ENCODE data around the gene GALNT9.
"Not testable (repeated sequence)": the region's sequence is repeated elsewhere in the genome, so short reads cannot be mapped to it uniquely, and the experiment has no call there.

Gene GALNT9

GRCh38 chr12:132264086-132265010 is 65.0 kb downstream of the GALNT9 start:
- DNase-seq (ENCODE audit: low spot score) = no peak

- DNase-seq (ENCODE audit: low spot score) = no peak
Observed at GRCh38 chr12:132263451-132264049, 65.8 kb downstream of the GALNT9 start.

GRCh38 chr12:132263061-132263360 is 66.4 kb downstream of the GALNT9 start:
- no peak for DNase-seq (ENCODE audit: low spot score)

GRCh38 chr12:132262256-132263060 is 66.9 kb downstream of the GALNT9 start:
- DNase-seq (ENCODE audit: low spot score) = no peak

- DNase-seq (ENCODE audit: low spot score) = no peak
Observed at GRCh38 chr12:132261328-132262138, 67.9 kb downstream of the GALNT9 start.

GRCh38 chr12:132260721-132261120 is 68.7 kb downstream of the GALNT9 start:
- DNase-seq (ENCODE audit: low spot score) = no peak

GRCh38 chr12:132259872-132260695 is 69.3 kb downstream of the GALNT9 start:
- no peak for DNase-seq (ENCODE audit: low spot score)

GRCh38 chr12:132259364-132259871 is 70.0 kb downstream of the GALNT9 start:
- DNase-seq (ENCODE audit: low spot score) = no peak

GRCh38 chr12:132258543-132258942 is 70.8 kb downstream of the GALNT9 start:
- DNase-seq (ENCODE audit: low spot score) = no peak

- no peak for DNase-seq (ENCODE audit: low spot score)
Observed at GRCh38 chr12:132257955-132258490, 71.4 kb downstream of the GALNT9 start.

GRCh38 chr12:132257206-132257954 is 72.0 kb downstream of the GALNT9 start:
- no peak for DNase-seq (ENCODE audit: low spot score)

GRCh38 chr12:132256646-132257045 is 72.7 kb downstream of the GALNT9 start:
- no peak for DNase-seq (ENCODE audit: low spot score)

GRCh38 chr12:132255642-132256041 is 73.7 kb downstream of the GALNT9 start:
- no peak for DNase-seq (ENCODE audit: low spot score)

GRCh38 chr12:132253698-132254480 is 75.5 kb downstream of the GALNT9 start:
- no peak for DNase-seq (ENCODE audit: low spot score)

- not testable (repeated sequence) for DNase-seq (ENCODE audit: low spot score)
Observed at GRCh38 chr12:132252981-132253380, 76.4 kb downstream of the GALNT9 start.

GRCh38 chr12:132251741-132252490 is 77.5 kb downstream of the GALNT9 start:
- DNase-seq (ENCODE audit: low spot score) = no peak

- DNase-seq (ENCODE audit: low spot score) = no peak
Observed at GRCh38 chr12:132251310-132251709, 78.1 kb downstream of the GALNT9 start.

GRCh38 chr12:132250707-132251106 is 78.7 kb downstream of the GALNT9 start:
- no peak for DNase-seq (ENCODE audit: low spot score)

Measured in kidney capillary endothelial cell (primary cell).